ENCODE results near the gene POT1.
"Not testable (repeated sequence)": the region's sequence is repeated elsewhere in the genome, so short reads cannot be mapped to it uniquely, and the experiment has no call there.

Gene POT1, protein sequence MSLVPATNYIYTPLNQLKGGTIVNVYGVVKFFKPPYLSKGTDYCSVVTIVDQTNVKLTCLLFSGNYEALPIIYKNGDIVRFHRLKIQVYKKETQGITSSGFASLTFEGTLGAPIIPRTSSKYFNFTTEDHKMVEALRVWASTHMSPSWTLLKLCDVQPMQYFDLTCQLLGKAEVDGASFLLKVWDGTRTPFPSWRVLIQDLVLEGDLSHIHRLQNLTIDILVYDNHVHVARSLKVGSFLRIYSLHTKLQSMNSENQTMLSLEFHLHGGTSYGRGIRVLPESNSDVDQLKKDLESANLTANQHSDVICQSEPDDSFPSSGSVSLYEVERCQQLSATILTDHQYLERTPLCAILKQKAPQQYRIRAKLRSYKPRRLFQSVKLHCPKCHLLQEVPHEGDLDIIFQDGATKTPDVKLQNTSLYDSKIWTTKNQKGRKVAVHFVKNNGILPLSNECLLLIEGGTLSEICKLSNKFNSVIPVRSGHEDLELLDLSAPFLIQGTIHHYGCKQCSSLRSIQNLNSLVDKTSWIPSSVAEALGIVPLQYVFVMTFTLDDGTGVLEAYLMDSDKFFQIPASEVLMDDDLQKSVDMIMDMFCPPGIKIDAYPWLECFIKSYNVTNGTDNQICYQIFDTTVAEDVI

DNA sequence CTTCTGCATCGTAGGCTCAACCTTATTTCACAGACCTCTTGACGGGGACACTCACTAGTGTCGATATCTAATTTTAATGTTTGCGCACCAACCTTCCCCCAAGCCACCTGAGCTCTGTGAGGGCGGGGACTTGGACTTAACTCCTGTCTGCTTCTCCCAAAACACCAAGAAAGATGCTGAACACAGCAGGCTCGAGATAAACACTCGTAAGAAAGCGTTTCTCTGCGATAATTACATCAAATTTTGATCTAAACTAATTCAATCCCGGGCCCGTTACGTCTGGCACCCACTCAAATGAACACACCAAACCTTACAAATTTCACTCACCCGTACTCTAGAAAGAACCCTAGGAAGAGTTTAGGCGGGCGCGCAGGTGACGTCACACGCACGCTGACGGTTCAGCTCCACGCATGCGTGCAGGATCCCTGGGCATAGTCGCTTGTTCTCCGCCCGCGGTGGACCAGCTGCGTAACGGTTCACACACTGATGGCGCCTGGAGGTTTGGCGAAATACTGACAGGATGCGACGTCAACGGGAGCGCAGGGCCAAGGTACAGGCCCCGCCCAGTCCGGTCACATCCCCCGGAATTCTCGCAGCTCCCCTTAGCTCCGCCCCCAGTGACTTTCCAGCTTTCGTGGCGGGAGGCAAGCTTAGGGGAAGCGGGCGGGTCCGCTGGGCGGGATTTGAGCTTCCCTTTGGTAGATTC is at the start of gene POT1:
Gene POT1 (minus strand): TSS at position 359 of the 706 bp plus-strand sequence. CDS start 32,652 bp downstream, outside the sequence.
- peak; percentile 98 for DNase-seq

DNA sequence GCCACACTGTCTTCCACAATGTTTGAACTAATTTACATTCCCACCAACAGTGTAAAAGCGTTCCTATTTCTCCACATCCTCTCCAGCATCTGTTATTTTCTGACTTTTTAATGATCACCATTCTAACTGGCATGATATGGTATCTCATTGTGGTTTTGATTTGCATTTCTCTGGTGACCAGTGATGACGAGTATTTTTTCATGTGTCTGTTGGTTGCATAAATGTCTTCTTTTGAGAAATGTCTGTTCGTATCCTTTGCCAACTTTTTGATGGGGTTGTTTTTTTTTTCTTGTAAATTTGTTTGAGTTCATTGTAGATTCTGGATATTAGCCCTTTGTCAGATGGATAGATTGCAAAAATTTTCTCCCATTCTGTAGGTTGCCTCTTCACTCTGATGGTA is 45.5 kb upstream of the POT1 start:
- not testable (repeated sequence) for DNase-seq

- no peak for DNase-seq
These were observed 35.9 kb upstream of the POT1 start for GRCh38 chr7:124965553-124965952.

GRCh38 chr7:124959676-124960075 is 30.1 kb upstream of the POT1 start:
- no peak for DNase-seq

GRCh38 chr7:124957952-124958351 is 28.3 kb upstream of the POT1 start:
- DNase-seq: not testable (repeated sequence)

GRCh38 chr7:124956160-124956559 is 26.5 kb upstream of the POT1 start:
- DNase-seq: no peak

- DNase-seq: no peak
These were observed 25.2 kb upstream of the POT1 start for GRCh38 chr7:124954790-124955189.

- no peak for DNase-seq
These were observed 16.1 kb upstream of the POT1 start for GRCh38 chr7:124945680-124946079.

DNA sequence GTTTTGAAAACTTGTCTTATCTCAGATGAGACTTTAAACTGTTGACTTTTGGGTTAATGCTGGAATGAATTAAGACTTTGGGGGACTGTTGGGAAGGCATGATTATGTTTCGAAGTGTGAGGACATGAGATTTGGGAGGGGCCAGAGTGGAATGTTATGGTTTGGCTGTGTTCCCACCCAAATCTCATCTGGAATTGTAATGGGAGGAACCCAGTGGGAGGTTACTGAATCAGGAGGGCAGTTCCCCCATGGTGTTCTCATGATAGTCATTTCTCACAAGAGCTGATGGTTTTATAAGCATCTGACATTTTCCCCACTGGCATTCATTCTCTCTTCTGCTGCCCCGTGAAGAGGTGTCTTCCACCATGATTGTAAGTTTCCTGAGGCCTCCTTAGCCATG is 13.8 kb upstream of the POT1 start:
- no peak for DNase-seq

GRCh38 chr7:124942399-124942798 is 12.8 kb upstream of the POT1 start:
- DNase-seq: no peak

GRCh38 chr7:124940306-124940705 is 10.7 kb upstream of the POT1 start:
- DNase-seq: no peak

DNA sequence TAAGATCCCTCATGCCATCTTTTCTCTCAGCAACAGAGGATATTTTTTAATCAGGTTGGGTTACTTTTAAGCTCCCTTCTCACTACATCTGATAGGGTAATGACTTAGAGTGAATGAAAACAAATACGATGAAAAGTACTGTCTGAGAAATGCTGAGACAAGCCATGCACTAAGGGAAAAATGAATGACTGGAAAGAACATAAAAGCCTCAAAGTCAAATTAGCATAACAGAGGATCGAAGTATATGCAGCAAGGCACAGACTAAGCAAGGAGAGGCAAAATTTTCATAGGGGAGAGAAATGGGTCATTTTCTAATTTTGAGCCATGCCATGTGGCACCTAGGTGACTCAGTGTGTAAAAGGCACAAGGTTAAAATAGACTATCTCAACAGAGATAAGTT is 8.5 kb upstream of the POT1 start:
- DNase-seq: no peak

- DNase-seq: no peak
These were observed 7.5 kb upstream of the POT1 start for GRCh38 chr7:124937076-124937475.

DNA sequence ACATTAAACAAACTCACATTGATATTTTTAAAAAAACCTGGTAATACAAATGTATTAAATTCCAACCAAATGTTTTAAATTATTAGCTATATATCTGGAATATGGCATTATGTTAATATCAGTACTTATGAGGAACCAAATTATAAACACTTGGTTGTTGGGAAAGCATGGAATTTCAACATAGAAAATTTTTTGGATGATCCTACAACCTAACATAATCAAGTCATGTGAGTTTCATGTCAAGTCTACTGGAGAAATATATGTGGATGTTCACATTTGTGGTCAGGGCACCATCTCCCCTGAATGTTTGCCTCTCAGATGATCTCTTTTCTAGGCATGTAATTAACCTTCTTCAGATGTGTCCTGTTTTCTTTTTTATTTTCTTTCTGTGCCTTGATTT is 5.2 kb upstream of the POT1 start:
- no peak for DNase-seq

DNA sequence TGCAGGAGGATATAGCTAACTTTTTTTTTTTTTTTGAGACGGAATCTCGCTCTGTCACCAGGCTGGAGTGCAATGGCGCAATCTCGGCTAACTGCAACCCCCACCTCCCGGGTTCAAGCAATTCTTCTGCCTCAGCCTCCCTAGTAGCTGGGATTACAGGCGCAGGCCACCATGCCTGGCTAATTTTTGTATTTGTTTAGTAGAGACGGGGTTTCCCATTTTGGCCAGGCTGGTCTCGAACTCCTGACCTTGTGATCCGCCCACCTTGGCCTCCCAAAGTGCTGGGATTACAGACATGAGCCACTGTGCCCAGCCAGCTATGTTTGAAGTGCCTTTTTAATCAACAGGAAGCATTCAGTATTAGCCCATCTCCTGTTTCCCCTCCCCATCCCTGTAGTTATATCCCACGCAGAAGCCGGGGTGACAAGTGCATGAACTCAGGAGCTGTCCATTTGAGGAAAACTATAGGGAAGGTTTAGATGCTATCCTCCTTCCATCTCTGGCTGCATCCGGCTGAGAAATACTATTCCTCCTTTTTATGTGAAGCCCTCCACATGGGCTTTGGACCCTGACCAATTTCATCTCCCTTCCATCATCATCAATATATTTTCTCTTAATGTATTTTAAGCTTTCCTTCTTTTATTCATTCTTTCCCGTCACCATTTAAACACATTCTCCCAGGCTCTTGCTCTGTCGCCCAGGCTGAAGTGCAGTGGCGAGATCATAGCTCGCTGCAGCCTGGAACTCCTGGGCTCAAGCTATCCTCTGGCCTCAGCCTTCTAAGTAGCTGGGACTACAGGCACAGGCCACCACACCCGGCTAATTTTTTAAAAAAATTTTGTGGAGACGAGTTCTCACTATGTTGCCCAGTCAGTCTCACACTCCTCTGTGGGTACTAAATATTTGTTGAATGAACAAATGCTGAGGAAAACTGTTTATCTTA is 1.3 kb upstream of the POT1 start:
- DNase-seq: peak; percentile 7

DNA sequence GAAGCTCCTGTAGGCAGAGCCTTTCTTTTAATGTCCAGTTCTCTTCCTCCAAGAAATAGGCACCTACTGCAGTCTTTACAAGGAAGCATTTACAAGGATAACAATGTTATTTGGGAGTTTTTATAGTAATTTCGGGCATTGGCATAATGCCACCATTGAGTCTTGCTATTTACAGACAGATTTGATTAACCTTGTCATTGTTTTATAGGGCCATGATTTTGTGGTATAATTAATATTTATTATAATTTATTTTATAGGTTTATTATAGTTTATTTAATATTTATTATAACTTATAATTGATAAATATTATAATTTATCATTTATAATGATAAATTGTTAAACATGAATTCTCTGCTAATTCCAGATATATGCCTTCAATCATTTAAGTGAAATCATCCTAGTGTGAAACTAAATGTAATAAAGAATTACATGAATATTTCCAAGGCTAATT is 573 bp upstream of the POT1 start:
- no peak for DNase-seq

DNA sequence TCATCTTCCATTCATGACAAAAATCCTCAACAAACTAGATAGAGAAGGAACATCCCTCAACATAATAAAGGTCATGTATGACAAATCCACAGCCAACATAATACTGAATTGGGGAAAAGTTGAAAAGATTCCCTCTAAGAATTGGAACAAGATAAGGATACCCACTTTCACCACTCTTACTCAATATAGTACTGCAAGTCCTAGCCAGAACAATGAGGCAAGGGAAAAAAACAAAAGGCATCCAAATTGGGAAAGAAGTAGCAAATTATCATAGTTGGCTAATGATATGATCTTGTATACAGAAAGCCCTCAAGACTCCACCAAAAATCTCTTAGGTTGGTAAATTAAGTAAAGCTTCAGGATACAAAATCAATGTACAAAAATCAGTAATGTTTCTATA is 4.7 kb downstream of the POT1 start:
- DNase-seq: no peak

DNA sequence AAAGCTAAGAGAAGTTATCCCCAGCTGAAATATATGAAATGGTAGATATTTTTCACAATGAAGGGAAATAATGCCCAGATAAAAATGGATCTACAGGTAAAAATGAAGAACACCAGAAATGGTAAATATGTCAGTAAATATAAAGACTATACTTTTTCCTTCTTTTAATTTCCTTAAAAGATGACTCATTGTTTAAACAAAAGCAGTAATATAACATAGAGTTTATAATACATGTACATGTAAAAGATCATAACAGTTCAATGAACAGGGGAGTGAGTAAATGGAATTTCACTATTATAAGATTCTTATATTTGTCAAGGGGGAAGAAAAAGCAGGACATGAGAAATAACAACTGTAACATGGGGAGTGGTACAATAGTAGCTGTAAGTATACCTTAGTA is 7.4 kb downstream of the POT1 start:
- no peak for DNase-seq

GRCh38 chr7:124919841-124920240 is 9.8 kb downstream of the POT1 start:
- no peak for DNase-seq

- no peak for DNase-seq
These were observed 11.0 kb downstream of the POT1 start for GRCh38 chr7:124918662-124919061.

DNA sequence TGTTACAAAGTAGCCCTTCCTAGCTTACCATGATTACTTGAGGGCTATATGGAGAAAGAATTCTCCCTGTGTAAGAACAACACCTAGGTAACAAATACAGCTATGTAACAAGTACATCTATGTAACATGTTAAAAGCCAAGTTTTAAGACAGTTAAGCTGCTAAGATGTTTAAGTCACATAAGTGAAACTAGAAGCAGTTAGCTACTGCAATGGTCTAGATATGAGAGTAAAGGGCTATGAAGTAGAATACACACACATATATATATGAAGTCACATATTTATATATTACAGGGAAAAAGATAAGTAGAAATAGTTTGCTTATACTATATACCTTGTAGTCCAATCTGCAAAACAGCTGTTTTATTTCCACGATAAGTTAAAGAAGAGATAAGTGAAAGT is 14.4 kb downstream of the POT1 start:
- DNase-seq: no peak

- no peak for DNase-seq
These were observed 15.3 kb downstream of the POT1 start for GRCh38 chr7:124914298-124914697.

DNA sequence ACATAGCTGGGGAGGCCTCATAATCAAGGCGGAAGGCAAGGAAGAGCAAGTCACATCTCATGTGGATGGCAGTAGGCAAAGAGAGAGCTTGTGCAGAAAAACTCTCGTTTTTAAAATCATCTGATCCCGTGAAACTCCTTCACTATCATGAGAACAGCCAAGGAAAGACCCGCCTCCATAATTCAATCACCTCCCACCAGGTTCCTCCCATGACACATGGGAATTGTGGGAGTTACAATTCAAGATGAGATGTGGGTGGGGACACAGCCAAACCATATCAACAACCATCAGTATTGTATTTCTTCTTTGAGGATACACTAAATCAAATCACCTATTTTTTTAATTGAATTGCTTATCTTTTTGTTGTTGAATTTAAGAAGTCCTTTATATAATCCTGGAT is 16.7 kb downstream of the POT1 start:
- no peak for DNase-seq
